Adrenal gland (tissue), 5 donors: ENCODE measurements around the gene BRD2.

Source experiments
- POLR2A ChIP-seq, 2 donors: fragments of 450-650 bp; IDR thresholded peaks; one replicate each; pipeline ENCODE4 v1.6.1; 2017; ENCODE audit warnings: antibody characterized with exemption in 2 of 2, mild to moderate bottlenecking in 2 of 2, moderate library complexity in 1 of 2
- TF ChIP-seq, protein P1 (sequence below), 6 experiments: fragments of 450-650 bp in 4 of 6; fragments of 200-600 bp in 2 of 6; sonication (generic) in 1 of 6; IDR thresholded peaks; 1 replicate in 5 of 6; 2 replicates in 1 of 6; pipeline versions ENCODE4 v1.5.1 to v1.8.0; 2016 to 2021; ENCODE audit warnings: antibody characterized with exemption in 6 of 6, mild to moderate bottlenecking in 2 of 6, moderate library complexity in 1 of 6
- donor health status: DM: no; HTN: no; CAD: no.

DNA sequence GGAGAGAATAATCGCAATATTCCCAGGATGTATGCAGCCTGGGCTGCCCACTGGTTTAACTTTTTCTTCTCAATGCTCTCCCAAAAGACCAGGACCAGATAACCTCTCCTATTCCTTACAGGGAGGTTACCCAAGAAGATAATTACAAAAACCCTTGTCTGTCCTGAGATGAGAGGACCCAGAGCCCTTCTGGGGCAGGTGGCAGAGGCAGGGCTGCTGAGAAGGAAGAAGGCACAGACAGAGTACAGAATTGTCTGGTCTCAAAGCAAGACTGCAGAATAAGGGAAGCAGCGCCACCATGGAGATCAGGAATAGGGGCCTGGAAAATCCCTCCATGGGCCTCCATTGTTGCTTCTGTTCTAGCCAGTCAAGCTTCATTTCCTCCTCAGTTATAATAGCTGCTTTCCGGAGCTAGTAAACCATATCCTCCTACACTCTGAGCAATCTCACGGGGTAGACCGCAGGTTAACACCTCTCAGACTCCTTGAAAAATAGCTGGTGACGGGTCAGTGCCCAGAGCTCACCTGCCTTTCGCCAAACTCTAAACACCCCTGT, 27.1 kb upstream of the BRD2 start:
- TF ChIP-seq, protein P1, sequence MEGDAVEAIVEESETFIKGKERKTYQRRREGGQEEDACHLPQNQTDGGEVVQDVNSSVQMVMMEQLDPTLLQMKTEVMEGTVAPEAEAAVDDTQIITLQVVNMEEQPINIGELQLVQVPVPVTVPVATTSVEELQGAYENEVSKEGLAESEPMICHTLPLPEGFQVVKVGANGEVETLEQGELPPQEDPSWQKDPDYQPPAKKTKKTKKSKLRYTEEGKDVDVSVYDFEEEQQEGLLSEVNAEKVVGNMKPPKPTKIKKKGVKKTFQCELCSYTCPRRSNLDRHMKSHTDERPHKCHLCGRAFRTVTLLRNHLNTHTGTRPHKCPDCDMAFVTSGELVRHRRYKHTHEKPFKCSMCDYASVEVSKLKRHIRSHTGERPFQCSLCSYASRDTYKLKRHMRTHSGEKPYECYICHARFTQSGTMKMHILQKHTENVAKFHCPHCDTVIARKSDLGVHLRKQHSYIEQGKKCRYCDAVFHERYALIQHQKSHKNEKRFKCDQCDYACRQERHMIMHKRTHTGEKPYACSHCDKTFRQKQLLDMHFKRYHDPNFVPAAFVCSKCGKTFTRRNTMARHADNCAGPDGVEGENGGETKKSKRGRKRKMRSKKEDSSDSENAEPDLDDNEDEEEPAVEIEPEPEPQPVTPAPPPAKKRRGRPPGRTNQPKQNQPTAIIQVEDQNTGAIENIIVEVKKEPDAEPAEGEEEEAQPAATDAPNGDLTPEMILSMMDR (IDR thresholded peaks at IDR 0.05): no peak
- no peak for TF ChIP-seq POLR2A (IDR thresholded peaks at IDR 0.05)
